ENCODE measurements around the gene PLEKHG5.

Gene PLEKHG5

DNA sequence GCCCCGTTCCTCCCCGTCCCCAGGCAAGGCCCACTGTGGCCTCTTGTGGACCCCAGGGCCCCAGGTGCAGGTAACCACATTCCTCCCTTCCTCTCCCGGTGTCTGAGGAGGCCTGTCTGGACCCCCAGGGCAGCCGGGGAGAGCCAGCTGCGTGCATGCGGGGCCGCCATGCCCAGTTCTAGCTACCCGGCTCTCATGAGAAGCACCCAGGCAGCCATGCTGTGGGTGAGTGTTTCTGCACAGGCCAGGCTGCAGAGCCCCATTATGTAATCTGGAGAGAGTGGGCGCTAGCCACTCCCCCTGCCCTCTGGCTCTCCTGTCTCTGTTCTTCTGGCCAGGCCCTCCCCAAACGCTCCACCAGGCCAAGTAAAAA lies 18.4 kb upstream of the PLEKHG5 start:
- DNase-seq (ENCODE audit: low read depth in 4 of 4, low spot score in 1 of 4): no peak

- no peak for DNase-seq (ENCODE audit: low read depth in 4 of 4, low spot score in 1 of 4)
These were observed 17.9 kb upstream of the PLEKHG5 start for GRCh38 chr1:6509220-6509918.

- no peak for DNase-seq (ENCODE audit: low read depth in 4 of 4, low spot score in 1 of 4)
These were observed 17.3 kb upstream of the PLEKHG5 start for GRCh38 chr1:6508816-6509189.

DNA sequence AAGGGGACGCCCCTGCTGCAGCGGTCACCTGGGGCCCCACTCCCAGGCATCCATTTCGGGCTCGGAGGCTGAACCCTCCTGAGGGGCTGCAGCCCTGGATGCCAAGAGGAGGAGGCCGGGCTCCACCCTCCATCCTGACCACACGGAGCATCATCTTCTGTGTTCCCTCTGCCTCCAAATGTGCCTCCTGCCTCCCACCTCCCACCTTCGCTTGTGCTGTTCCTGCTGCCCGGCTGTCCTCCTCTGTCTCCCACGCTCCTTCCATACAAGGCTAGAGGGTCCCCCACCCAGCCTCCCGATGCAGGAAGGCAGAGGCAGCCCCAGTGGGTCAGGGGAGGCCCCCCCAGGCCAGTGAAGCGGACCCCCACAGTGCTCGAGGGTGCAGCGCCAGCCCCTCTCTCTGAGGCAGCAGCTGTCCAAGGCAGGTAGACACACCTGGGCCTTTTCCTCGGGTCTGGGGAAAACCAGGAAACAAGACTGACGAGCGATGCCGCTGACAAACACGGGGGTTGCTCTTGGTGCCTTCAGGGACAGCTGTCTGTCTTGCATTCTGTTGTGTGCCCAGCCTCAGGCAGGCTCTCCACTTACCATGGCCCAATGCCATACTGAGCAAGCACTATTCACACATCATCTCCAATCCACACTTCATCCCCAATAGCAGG lies 16.8 kb upstream of the PLEKHG5 start:
- DNase-seq (ENCODE audit: low read depth in 4 of 4, low spot score in 1 of 4): no peak

GRCh38 chr1:6507461-6507911 lies 16.0 kb upstream of the PLEKHG5 start:
- DNase-seq (ENCODE audit: low read depth in 4 of 4, low spot score in 1 of 4): no peak

- no peak for DNase-seq (ENCODE audit: low read depth in 4 of 4, low spot score in 1 of 4)
These were observed 15.6 kb upstream of the PLEKHG5 start for GRCh38 chr1:6507037-6507428.

DNA sequence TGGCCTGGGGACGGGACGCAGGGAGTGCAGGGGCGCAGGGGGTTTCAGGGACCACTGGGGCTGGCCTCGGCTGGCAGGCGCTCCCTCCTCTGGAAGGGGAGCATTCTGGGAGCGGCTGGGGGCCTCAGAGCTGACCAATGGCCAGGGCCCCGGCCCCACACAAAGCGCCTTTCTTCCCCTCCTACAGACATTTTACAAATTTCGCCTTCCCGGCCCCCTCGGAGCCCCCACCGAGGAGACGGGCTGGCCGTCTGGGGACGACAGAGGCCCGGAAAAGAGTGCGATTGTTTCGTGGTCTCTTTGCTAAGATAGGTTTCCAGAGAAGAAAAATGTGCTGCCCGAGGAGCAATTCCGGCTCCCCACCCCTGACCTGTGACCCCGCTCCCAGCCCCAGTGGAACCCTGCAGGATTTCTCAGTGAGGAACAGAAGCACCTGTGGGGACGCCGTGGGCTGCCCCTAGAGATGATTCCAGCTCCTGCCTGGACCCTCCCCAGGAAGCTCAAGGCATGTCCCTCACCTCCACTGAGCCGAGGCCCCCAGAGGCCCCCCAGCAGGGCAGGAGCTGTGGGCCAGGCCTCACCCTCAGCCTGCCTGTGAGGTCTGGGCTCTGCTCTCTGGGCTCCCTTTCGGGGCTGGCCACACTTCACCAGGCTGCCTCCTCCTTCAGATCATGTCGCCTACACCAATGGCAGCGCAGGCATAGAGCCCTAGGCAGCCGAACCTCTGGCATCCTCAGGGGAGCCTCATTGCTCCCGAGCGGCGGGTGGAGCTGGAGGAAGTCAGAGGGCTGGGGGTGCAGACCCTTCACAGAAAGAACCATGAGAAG lies 15.0 kb upstream of the PLEKHG5 start:
- no peak for DNase-seq (ENCODE audit: low read depth in 4 of 4, low spot score in 1 of 4)

DNA sequence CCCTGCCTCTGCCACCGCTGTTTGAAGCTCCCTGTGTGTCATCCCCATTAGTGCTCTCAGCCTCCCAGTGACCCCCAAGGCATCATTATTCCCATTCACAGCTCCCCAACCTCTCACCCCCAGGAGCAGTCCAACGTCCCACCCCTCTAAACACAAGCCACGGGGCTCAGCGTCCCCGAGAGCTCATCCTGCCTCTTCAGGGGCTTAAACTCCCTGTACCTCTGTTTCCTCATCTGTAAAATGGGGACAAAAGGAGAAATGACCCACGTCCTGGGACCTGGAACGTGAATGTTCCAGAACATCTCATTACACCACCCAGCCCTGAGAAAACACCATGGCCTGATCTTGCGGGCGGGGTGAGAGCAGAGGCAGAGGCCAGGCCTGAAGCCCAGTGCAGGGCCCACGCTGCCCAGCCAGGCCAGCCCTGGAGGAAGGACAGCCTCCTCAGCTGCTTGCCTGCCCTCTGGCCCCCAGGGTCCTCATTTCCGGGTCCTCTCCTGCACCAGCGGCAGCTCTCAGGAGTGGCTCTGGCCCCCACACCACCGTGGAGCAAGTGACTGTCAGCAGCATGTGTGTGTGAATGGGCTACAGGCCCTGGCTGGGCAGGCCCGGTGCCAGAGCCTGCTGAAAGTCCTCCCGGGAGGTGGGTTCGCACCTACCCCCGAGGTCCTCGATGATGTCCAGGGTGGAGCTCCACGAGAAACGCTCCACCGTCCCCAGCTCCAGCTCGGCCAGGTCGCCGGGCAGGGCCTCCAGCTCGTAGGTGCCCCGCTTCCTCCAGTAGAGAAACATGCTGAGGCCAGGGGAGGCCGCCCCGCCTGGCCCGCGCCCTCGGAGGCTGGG lies 14.1 kb upstream of the PLEKHG5 start:
- no peak for DNase-seq (ENCODE audit: low read depth in 4 of 4, low spot score in 1 of 4)

DNA sequence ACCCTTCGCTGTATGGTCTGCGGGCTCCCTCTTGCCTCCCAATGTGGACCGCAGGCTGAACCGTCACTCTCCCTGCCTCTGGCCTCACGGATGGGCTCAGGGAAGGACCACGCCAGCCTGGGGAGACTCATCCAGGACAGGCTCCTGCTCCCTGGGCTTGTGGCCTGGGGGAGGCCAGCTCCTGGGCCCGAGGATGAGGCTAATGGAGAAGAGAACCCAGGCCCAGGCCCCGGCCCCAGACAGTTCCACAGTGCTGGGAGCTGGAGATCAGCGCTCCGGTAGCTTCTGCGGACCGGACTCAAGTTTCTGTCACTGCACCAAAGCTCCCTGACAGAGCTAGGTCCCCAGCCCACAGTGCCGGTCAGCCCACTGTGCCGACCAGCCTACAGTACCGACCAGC lies 13.4 kb upstream of the PLEKHG5 start:
- no peak for DNase-seq (ENCODE audit: low read depth in 4 of 4, low spot score in 1 of 4)

DNA sequence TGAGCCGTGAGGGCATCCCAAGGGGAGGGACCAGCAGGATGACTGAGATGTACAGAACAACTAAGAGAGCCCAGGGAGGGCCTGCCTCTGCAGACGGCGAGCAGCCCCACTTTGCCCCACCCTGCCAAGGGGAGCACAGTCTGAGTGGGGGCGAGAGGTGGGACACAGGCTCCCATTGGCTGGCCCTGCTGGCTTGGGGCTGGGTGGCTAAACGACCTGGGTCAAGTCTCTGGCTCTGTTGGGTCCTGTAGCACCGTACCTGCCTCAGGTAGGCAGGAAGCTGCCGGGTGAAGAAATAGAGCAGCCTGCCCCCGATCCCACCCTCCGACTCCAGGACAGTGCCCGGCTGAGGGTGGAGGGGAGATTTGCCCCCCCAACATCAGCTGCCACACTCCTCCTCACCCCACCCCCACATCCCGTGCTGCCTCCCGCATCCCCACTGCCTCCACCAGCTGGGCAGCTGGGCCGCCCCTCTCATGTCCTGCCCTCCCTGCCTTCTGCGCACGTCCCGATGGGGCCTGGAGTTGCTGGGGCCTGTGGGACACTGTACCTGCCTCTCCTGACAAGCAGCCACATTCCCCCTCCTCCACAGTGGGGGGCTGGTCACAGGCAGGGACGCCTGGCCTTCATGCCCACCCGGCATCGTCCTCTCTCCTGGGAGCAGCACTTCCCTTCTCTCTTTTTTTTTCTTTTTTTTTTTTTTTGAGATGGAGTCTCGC lies 12.6 kb upstream of the PLEKHG5 start:
- DNase-seq (ENCODE audit: low read depth in 4 of 4, low spot score in 1 of 4): no peak

DNA sequence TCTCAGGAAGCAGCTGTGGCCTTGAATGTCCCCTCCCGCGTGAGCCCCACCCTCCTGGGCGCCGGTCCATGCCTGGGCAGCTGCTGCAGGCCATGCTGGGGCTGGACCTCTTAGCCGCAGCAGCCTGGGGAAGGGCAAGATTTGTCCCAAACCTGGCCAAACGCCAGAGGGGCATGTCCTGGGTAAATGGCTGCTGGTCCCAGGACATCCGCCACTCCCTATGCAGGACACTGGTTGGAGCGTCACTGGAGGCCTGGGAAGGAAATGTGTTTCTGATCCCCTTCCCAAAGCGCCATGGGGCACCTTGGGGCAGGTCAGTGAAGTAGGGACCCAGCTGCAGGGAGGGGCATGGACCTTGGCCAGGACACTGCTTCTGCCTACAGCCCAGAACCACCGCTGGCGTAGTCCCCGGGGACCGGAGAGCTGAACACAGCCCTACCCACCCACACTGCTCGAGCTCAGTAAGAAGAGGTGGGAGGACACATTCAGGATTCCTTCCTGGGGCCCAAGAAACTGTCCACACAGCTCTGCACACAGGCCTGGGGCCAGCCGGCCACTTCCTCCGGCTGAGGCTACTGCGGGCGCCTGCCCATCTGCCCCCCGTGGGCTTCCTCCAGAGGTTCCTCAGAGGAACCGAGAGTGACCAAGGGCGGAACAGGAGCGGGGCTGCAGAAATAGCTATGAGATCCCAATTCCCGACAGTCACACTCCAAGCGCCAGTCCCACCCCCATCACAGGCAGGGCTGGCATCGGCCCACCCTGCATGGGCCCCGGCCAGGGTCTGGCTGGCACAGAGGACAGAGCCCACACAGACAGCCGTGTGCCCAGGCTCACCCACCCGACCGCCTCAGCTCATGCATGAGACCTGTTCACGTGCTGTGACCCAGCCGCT lies 10.8 kb upstream of the PLEKHG5 start:
- DNase-seq (ENCODE audit: low read depth in 4 of 4, low spot score in 1 of 4): no peak

DNA sequence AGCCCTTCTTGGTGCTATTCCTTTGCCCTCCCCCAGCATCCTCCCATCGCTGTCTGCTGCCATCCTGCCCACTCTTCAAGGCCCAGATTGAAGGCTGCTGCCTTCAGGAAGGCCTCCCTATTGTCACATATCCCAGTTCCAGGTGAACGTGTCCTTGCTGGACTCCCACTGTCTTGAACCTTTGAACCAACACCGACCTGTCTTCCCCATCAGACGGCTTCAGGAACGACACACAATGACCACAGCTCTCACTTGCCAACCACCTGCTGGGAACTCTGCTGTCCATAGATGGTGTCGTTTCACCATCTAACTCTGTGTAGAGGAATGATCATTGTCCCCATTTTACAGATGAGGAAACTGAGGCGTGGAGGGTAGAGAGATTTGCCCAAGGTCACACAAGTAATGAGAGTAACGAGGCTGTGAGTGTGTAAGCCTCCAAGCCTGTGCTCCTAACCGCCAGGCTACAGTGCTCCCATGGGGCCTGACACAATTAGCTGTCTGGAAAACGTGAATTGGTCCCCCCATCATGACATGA lies 9.9 kb upstream of the PLEKHG5 start:
- no peak for DNase-seq (ENCODE audit: low read depth in 4 of 4, low spot score in 1 of 4)

DNA sequence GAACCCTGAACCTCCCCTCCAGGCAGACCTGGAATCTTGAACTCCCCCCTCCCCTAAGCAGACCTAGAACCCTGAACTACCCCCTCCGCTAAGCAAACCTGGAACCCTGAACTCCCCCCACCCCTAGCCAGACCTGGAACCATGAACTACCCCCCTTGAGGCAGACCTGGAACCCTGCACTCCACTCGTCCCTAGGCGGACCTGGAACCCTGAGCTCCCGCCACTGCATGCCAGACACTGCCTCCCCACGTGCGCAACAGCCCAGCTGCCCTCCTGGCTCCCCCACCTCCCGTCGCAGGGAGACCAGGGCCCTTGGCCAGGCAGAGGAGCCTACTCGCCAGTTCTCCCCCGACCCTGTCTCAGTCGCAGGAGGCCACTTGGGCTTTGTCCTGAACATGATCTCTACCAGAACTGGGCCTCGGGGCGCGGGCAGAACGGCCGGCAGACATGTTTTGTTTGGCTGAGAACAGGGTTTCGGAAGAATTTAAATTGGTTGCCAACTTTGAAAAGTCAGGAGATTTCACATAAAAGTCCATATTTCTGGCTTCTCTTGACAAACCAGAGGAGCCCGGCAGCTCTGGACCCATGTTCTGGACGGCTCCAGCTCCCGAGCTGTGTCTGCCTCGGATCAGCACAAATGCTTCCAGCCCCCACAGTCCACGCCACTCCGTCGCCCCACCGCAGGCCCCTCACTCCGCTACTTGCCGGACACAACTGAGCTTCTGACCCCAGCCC lies 9.2 kb upstream of the PLEKHG5 start:
- no peak for DNase-seq (ENCODE audit: low read depth in 4 of 4, low spot score in 1 of 4)

- no peak for DNase-seq (ENCODE audit: low read depth in 4 of 4, low spot score in 1 of 4)
These were observed 7.8 kb upstream of the PLEKHG5 start for GRCh38 chr1:6499296-6499695.

GRCh38 chr1:6498576-6499111 lies 7.2 kb upstream of the PLEKHG5 start:
- no peak for DNase-seq (ENCODE audit: low read depth in 4 of 4, low spot score in 1 of 4)

GRCh38 chr1:6497867-6498575 lies 6.6 kb upstream of the PLEKHG5 start:
- no peak for DNase-seq (ENCODE audit: low read depth in 4 of 4, low spot score in 1 of 4)

DNA sequence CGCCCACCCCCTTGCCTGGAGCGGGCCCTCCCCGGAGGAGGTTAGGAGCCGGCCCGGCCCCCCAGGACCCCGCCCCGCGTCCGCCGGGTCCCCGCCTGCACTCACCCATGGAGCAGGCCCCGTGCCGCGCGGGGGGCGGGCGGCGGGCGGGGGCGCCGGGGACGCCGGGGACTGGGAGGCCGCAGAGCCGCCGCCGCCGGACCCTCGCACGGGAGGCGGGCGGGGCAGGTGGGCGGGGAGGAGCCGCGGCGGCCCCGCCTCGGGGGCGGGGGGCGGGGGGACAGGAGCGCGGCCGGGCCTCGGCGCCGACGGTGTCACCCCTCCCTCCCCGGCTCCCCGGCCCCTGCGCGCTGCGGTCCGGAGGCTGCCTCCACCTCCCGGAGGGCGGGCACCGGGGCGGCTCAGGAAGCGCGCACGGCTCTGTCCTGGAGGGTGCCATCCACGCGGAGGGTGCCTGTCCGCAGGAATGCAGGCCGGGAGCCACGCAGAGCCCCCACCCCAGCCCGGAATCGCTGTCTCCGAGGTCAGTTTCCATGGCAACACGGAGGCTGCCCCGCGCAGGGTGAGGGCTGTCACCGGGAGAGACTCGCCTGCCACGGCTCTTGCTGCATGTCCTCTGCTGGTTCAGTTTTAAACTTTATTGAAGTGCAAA lies 5.9 kb upstream of the PLEKHG5 start:
- peak in 2 of 4 experiments; percentile 31 to 38 for DNase-seq (ENCODE audit: low read depth in 4 of 4, low spot score in 1 of 4)
